Ovary (tissue), 3 donors: ENCODE data around the gene HOXA6.

Experiments
- CTCF ChIP-seq, 3 donors: fragments of 450-650 bp in 2 of 3; fragments of 200-600 bp in 1 of 3; IDR thresholded peaks; one replicate each; pipeline versions ENCODE4 v1.5.1 to v1.8.0; 2016 to 2022; ENCODE audit warnings: antibody characterized with exemption in 3 of 3, mild to moderate bottlenecking in 1 of 3
- EP300 ChIP-seq: sonication (generic); formaldehyde crosslinking; IDR thresholded peaks from one replicate; pipeline ENCODE4 v1.6.1; 2017; ENCODE audit warnings: antibody characterized with exemption
- POLR2A ChIP-seq: fragments of 450-650 bp; IDR thresholded peaks from one replicate; pipeline ENCODE4 v1.6.1; 2017; ENCODE audit warnings: antibody characterized with exemption, mild to moderate bottlenecking, moderate library complexity
- donor health status: DM: no; HTN: no; CAD: no.

- TF ChIP-seq POLR2A, result no peak
- TF ChIP-seq CTCF (IDR thresholded peaks at IDR 0.05), result no peak
- TF ChIP-seq EP300, result no peak
Observed at GRCh38 chr7:27116031-27116961, 31.3 kb downstream of the HOXA6 start.
